ENCODE measurements around the gene TAX1BP3.

GRCh38 chr17:3690094-3690715 lies 21.8 kb upstream of the TAX1BP3 start:
- TF ChIP-seq, protein P1, sequence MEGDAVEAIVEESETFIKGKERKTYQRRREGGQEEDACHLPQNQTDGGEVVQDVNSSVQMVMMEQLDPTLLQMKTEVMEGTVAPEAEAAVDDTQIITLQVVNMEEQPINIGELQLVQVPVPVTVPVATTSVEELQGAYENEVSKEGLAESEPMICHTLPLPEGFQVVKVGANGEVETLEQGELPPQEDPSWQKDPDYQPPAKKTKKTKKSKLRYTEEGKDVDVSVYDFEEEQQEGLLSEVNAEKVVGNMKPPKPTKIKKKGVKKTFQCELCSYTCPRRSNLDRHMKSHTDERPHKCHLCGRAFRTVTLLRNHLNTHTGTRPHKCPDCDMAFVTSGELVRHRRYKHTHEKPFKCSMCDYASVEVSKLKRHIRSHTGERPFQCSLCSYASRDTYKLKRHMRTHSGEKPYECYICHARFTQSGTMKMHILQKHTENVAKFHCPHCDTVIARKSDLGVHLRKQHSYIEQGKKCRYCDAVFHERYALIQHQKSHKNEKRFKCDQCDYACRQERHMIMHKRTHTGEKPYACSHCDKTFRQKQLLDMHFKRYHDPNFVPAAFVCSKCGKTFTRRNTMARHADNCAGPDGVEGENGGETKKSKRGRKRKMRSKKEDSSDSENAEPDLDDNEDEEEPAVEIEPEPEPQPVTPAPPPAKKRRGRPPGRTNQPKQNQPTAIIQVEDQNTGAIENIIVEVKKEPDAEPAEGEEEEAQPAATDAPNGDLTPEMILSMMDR (IDR thresholded peaks at IDR 0.05), result no peak
- TF ChIP-seq POLR2A (IDR thresholded peaks at IDR 0.05) (no peak), EP300 (IDR thresholded peaks at IDR 0.05) (no peak)

All from tibial nerve (tissue), 4 donors.